Measurements from ENCODE around the gene RIMKLA.

RIMKLA gene

DNA sequence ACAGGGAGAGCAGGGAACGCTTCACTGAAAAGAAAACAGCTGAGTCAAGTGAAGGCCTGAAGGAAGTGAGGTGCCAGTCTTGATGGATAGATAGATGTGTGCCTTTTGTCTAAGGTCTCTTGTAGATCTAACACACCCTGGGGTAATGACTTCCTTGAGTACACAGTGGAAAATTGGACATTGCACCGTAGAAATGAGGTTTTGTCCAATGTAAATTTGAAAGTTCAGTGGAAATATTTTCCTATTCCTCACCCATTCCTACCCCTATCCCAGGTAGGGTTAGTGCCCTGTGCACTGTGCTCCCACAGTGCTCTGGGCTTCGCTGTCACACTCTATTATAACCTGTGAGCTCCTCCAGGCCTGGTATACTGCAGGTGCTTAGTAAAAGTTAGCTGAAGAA, 50.9 kb downstream of the RIMKLA start:
- H3K4me3 ChIP-seq, result no peak overlapping the region
- intact Hi-C loops (cut with DNase I; ENCODE audit: low total_unique reads), result no loop called here

GRCh38 chr1:42432714-42433113, 52.1 kb downstream of the RIMKLA start:
- intact Hi-C loops (cut with DNase I; ENCODE audit: low total_unique reads), result no loop called here
- no peak overlapping the region for H3K4me3 ChIP-seq
- H3K9me3 ChIP-seq, result no peaks in the 10 kb centered on the region
- no peaks in the 10 kb centered on the region for H3K27me3 ChIP-seq
- H3K27ac ChIP-seq, result no peak overlapping the region
- no peaks in the 10 kb centered on the region for H3K4me1 ChIP-seq
- H3K36me3 ChIP-seq, result no peaks in the 10 kb centered on the region
- DNase-seq, result no peak
- no peak for TF ChIP-seq CTCF (IDR thresholded peaks at IDR 0.05)

More for the DNA sequence above, 50.9 kb downstream of the RIMKLA start:
- Histone ChIP-seq H3K4me1 (no peaks in the 10 kb centered on the region), H3K9me3 (no peaks in the 10 kb centered on the region), H3K27ac (no peak overlapping the region), H3K36me3 (no peaks in the 10 kb centered on the region), H3K27me3 (no peaks in the 10 kb centered on the region)
- DNase-seq, result no peak
- TF ChIP-seq CTCF (IDR thresholded peaks at IDR 0.05), result no peak

- H3K4me3 ChIP-seq, result no peak overlapping the region
- H3K27me3 ChIP-seq, result no peaks in the 10 kb centered on the region
- TF ChIP-seq CTCF (IDR thresholded peaks at IDR 0.05), result no peak
- no peak overlapping the region for H3K27ac ChIP-seq
- no peaks in the 10 kb centered on the region for H3K9me3 ChIP-seq
- no peaks in the 10 kb centered on the region for H3K36me3 ChIP-seq
- intact Hi-C loops (cut with DNase I; ENCODE audit: low total_unique reads), result no loop called here
- DNase-seq, result no peak
- no peaks in the 10 kb centered on the region for H3K4me1 ChIP-seq
These were observed 52.8 kb downstream of the RIMKLA start for GRCh38 chr1:42433369-42433768.

- intact Hi-C loops (cut with DNase I; ENCODE audit: low total_unique reads), result no loop called here
- no peak overlapping the region for H3K4me3 ChIP-seq
- no peaks in the 10 kb centered on the region for H3K4me1 ChIP-seq
- H3K27me3 ChIP-seq, result no peaks in the 10 kb centered on the region
- no peaks in the 10 kb centered on the region for H3K9me3 ChIP-seq
- no peaks in the 10 kb centered on the region for H3K36me3 ChIP-seq
- no peak for TF ChIP-seq CTCF (IDR thresholded peaks at IDR 0.05)
- DNase-seq, result no peak
- H3K27ac ChIP-seq, result no peak overlapping the region
These were observed 53.7 kb downstream of the RIMKLA start for GRCh38 chr1:42434340-42434739.

- Histone ChIP-seq H3K36me3 (no peaks in the 10 kb centered on the region), H3K27ac (no peak overlapping the region), H3K9me3 (no peaks in the 10 kb centered on the region), H3K27me3 (no peaks in the 10 kb centered on the region), H3K4me1 (peaks cover 0 to 6% (median 0%) of the 10 kb centered on the region in 4 donors), H3K4me3 (no peak overlapping the region)
- intact Hi-C loops (cut with DNase I; ENCODE audit: low total_unique reads), result no loop called here
- no peak for TF ChIP-seq CTCF (IDR thresholded peaks at IDR 0.05)
- DNase-seq, result no peak
These were observed 59.3 kb downstream of the RIMKLA start for GRCh38 chr1:42439940-42440339.

DNA sequence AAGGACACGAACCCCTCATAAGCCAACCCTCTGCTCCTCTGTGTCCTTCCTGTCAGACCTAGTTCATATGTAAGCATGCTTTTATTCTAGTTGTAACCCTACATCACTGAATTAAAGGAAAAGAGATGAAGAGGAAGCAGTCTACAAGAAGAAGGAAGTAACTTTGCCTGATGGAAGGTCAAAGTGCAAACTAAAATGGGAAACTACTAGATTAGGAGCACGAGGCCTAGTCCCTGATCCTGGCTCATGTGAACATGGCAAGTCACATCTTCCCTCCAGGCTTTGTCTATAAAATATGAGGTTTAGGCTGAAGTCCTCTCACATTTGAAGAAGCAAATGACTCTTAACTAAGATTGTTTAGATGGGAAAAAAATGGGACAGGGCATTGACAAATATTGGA, 62.1 kb downstream of the RIMKLA start:
- no peak overlapping the region for H3K27ac ChIP-seq
- no peak for TF ChIP-seq CTCF (IDR thresholded peaks at IDR 0.05)
- H3K36me3 ChIP-seq, result no peaks in the 10 kb centered on the region
- H3K9me3 ChIP-seq, result no peaks in the 10 kb centered on the region
- no peak overlapping the region for H3K4me3 ChIP-seq
- H3K27me3 ChIP-seq, result no peaks in the 10 kb centered on the region
- peaks cover 0 to 6% (median 0%) of the 10 kb centered on the region in 4 donors for H3K4me1 ChIP-seq
- intact Hi-C loops (cut with DNase I; ENCODE audit: low total_unique reads), result no loop called here
- no peak for DNase-seq
